Measurements from ENCODE around the gene GIPC1.
"Not testable (repeated sequence)": the region's sequence is repeated elsewhere in the genome, so short reads cannot be mapped to it uniquely, and the experiment has no call there.

The GIPC1 gene

GRCh38 chr19:14467391-14467790 is 28.5 kb downstream of the GIPC1 start:
- no peak for DNase-seq

- DNase-seq, result no peak
Measured at GRCh38 chr19:14463747-14464146, 32.2 kb downstream of the GIPC1 start.

GRCh38 chr19:14462401-14462800 is 33.5 kb downstream of the GIPC1 start:
- not testable (repeated sequence) for DNase-seq

- no peak for DNase-seq
Measured at GRCh38 chr19:14460935-14461334, 35.0 kb downstream of the GIPC1 start.

DNA sequence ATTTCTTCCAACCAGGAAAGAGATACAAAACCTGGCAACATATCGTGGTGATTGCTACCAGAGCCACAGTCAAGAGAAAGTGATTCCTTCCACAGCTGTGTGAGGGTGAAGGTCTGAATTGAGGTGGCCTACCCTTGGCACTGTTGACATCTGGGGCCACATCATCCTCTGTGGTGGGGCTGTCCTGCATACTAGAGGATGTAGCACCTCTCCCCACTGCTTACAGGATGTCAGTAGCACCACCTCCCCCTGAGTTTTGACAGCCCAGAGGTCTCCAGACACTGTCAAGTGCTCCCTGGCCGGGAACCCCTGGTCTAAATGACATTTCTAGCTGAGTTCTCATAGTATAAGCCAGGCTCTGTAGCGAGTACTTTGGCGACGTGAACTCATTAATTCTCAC is 36.2 kb downstream of the GIPC1 start:
- no peak for DNase-seq

GRCh38 chr19:14452303-14452702 is 43.6 kb downstream of the GIPC1 start:
- DNase-seq, result not testable (repeated sequence)

DNA sequence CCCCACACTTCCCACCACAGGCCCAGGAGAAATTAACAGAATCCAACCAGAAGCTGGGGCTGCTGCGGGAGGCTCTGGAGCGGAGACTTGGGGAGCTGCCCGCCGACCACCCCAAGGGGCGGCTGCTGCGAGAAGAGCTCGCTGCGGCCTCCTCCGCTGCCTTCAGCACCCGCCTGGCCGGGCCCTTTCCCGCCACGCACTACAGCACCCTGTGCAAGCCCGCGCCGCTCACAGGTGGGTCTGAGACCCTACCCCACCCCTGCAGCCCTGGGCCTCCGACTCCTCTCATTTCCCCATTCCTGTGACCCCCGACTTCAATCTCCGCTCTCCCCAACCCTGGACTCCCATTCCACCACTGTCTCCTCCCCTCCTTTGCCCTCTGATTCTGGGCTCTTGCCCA is 45.1 kb downstream of the GIPC1 start:
- DNase-seq, result no peak

DNA sequence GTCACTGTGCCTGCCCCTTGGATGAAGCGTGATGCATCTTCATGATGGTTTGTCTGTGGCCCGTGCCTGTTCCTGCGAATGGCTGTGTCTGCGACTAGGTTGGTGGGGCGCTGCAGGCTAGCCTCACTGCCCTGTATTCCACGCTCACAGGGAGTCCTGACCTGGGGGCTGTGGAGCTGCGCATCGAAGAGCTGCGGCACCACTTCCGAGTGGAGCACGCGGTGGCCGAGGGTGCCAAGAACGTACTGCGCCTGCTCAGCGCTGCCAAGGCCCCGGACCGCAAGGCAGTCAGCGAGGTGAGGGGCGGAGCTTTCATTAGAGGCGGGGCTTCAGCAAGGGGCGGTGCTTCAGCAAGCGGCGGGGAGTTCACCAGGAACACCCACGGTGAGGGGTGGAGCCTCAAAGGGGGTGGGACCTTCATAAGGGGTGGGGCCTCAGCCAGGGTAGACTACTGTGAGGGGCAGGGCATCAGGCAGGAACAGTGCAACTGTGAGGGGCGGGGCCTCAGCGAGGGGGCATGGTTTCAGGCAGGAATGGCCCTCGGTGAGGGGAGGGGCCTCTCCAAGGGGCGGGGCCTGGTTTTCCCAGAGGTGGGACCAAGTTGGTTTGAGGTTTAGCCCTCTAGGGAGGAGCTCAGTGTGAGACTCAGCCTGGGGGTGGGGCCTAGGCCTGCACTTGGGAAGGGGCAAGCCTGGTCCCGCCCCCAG is 45.6 kb downstream of the GIPC1 start:
- no peak for DNase-seq

- no peak for DNase-seq
Measured at GRCh38 chr19:14449321-14449720, 46.6 kb downstream of the GIPC1 start.

GRCh38 chr19:14446336-14447036 is 49.4 kb downstream of the GIPC1 start:
- no peak for DNase-seq

DNA sequence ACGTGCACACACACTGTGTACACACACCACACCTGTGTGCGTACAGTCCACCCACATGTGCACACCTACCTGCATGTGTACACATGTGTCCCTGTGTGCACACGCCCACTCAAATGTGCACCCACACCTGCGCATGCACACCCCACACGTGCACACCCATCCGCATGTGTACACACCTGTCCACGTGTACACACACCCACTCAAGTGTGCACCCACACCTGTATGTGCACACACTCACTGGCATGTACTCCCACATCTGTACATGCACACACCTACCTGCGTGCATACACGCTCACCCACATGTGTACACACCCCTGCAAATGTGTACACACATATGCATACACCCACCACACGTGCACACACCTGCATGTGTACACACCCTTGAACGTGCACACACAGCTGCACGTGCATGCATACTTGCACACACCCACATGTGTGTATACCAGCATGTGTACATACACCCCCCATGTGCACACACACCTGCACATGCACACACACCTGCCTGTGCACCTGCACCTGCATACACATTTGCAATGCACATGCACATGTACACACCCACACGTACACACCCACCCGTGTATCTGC is 52.2 kb downstream of the GIPC1 start:
- no peak for DNase-seq

GRCh38 chr19:14442891-14443631 is 52.9 kb downstream of the GIPC1 start:
- no peak for DNase-seq

DNA sequence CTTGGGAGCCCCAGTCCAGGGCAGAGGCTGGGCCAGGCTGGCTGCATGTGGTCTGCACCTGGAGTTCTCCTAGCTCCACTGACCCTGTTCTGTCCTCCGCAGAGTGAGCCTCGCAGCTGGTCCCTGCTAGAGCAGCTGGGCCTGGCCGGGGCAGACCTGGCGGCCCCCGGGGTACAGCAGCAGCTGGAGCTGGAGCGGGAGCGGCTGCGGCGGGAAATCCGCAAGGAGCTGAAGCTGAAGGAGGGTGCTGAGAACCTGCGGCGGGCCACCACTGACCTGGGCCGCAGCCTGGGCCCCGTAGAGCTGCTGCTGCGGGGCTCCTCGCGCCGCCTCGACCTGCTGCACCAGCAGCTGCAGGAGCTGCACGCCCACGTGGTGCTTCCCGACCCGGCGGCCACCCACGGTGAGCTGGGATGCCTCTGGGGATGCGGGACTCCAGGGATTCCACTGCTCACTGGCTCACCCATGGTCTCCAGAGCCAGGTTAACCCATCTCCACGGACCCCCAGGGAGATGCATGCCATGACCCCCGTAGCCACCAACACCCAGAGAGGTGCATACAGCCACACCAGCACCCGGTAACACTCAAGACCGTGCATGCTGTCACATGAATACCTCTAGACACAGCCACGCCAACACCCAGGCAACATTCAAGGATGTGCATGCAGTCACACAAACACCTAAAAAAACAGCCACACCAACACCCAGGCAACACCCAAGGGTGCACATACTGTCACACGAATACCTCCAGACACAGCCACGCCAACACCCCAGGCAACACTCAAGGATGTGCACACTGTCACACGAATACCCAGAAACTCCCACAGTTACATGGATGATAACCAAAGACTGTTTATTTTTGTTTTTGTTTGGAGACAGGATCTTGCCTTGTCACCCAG is 54.6 kb downstream of the GIPC1 start:
- no peak for DNase-seq

DNA sequence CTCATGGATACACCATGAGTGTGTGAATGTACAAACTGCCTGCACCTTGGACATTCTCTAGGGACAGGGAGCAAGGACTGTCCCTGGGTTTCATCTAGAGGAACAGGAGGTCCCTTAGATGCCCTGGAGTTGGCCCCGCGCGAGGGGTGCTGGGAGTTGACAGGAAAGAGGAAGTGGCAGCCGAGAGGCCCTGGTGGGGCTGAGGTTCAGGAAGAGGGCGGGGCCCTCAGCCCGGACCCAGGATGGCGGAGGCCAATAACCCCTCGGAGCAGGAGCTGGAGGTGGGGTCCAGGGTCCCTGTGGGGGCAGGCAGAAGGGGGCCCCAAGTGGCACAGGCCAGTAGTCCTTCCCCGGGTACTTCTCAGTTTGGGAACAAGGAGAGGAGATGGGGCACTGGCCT is 55.9 kb downstream of the GIPC1 start:
- DNase-seq, result no peak

DNA sequence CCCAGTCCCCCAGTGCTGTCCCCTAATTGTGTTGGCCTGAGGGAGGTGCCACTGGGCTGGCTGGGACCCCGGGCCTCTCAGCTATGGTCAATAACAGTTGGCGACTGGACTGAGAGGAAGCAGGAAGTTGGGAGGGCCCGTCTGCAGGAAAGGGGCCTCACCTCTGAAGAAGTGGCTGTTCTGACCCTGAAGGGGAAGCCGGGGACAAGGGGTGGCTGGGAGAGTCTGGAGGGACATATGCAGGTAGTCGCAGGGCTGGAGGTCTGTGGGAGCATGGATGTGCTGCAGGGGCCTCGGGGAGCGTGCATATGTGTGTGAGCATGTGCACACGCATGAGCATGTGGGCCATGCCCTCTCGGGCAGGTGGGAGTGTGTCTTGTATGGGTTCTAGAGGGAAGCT is 56.9 kb downstream of the GIPC1 start:
- DNase-seq, result no peak

DNA sequence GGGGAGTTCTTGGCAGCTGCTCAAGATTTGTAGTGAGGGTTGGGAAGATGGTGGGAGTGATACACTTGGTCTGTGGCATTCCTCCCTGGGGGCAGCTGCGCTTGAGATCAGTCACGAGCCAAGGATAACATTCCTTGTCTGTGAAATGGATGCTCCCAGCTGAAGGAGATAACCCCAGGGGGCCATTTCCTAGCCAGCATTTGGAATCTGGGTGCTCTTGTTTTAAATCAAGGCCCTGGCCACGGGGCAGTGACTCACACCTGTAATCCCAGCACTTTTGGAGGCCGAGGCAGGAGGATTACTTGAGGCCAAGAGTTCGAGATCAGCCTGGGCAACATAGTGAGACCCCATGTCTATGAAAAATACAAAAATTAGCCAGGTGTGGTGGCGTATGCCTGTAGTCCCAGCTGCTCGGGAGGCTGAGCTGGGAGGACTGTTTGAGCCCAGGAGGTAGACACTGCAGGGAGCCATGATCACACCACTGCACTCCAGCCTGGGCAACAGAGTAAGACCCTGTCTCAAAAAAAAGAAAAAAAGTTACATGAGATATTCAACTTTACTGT is 58.3 kb downstream of the GIPC1 start:
- no peak for DNase-seq

GRCh38 chr19:14435320-14436050 is 60.4 kb downstream of the GIPC1 start:
- DNase-seq, result no peak

DNA sequence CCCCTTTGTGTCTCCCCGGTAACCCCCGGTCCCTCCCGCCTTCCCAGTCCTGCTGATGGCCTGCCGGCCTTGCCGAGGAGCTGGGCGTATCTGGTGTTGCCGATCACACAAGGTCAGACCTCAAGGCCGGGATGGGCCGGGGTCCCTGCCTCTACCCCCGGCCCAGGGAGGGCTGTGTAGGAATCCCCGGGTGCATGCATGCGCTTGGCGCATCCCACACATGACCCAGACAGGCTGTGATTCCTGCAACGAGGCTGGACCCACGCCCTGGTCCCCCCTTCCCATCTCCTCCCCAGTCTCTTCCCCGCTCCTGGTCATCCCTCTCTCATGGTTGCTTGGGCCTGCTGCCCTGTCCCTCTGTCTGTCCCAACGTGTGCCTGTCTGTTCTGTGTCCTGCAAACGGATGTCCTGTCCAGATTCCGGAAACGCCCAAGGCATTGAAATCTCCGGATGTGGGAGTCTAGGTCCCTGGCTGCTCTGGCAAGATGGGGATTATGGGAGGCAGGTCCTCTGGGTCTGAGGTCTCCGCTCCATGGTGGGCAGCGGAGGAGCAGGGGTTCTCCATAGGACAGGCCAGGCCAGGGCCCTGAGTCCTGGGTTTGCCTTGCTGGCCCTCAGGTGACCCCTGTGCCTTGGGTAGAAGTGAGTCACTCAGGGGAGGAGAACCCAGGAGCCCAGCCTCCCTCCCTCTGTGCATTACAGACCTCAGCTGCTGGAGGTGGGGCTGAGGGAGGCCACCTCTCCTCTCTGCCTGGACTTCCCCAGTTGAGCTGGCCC is 61.2 kb downstream of the GIPC1 start:
- no peak for DNase-seq

- DNase-seq, result peak; percentile 53
Measured at GRCh38 chr19:14433554-14434501, 62.1 kb downstream of the GIPC1 start.
